Brain microvascular endothelial cell (primary cell): ENCODE measurements around the gene IL12RB2.

Experiments
- DNase-seq: peaks from one replicate; pipeline ENCODE4 v3.0.0-alpha.2; 2020
- H3K27ac ChIP-seq: fragments of 250-450 bp; sonication (Bioruptor Pico); 2 replicates; pipeline ENCODE4 v1.5.1; 2020; ENCODE audit warnings: mild to moderate bottlenecking, moderate library complexity
- H3K27me3 ChIP-seq: fragments of 250-450 bp; sonication (Bioruptor Pico); replicated peaks from 2 replicates; pipeline ENCODE4 v1.5.1; 2020; ENCODE audit warnings: mild to moderate bottlenecking
- H3K36me3 ChIP-seq: fragments of 250-450 bp; sonication (Bioruptor Pico); replicated peaks from 2 replicates; pipeline ENCODE4 v1.5.1; 2020; ENCODE audit warnings: mild to moderate bottlenecking
- H3K4me3 ChIP-seq: 2 replicates; pipeline ENCODE4 v1.5.1; 2011; ENCODE audit warnings: low read depth, mild to moderate bottlenecking, control low read depth, low read length, moderate library complexity
- in situ Hi-C: cut with HindIII; loops from 2 replicates; pipeline ENCODE4 v1.10.0; 2017; ENCODE audit warnings: low sequenced_read_pairs, low pct_ligation_motif_present
- TF ChIP-seq, protein P1 (sequence below): IDR thresholded peaks from 2 replicates; pipeline ENCODE4 v1.5.1; 2011; ENCODE audit warnings: low read depth, mild to moderate bottlenecking, moderate library complexity, low read length, control low read depth, inconsistent platforms; ENCODE audit errors: missing control alignments

Gene IL12RB2

DNA sequence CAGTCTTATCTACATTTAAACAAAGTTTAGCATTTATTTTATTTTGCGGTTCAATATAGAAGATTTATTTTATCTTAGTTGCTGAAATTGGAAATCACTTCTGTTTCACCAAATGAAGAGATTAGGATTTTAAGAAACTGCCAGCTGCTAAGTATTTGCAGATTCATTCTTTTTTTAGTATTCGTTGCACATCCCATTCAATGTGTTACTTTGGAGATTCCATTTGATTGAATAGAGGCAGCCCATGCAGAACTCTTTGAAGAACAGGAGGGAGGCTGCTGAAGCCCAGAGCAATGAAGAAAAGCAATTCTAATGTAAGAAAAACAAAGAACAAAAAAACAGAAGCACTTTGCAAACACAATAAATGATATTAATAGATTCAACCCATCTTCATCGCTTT lies 38.6 kb upstream of the IL12RB2 start:
- no peaks in the 10 kb centered on the region for H3K36me3 ChIP-seq
- no peak for DNase-seq
- no peaks in the 10 kb centered on the region for H3K27me3 ChIP-seq
- in situ Hi-C loops: no loop called here
- H3K4me3 ChIP-seq: no peak overlapping the region
- H3K27ac ChIP-seq: no peak overlapping the region
- TF ChIP-seq, protein P1, sequence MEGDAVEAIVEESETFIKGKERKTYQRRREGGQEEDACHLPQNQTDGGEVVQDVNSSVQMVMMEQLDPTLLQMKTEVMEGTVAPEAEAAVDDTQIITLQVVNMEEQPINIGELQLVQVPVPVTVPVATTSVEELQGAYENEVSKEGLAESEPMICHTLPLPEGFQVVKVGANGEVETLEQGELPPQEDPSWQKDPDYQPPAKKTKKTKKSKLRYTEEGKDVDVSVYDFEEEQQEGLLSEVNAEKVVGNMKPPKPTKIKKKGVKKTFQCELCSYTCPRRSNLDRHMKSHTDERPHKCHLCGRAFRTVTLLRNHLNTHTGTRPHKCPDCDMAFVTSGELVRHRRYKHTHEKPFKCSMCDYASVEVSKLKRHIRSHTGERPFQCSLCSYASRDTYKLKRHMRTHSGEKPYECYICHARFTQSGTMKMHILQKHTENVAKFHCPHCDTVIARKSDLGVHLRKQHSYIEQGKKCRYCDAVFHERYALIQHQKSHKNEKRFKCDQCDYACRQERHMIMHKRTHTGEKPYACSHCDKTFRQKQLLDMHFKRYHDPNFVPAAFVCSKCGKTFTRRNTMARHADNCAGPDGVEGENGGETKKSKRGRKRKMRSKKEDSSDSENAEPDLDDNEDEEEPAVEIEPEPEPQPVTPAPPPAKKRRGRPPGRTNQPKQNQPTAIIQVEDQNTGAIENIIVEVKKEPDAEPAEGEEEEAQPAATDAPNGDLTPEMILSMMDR: no peak

DNA sequence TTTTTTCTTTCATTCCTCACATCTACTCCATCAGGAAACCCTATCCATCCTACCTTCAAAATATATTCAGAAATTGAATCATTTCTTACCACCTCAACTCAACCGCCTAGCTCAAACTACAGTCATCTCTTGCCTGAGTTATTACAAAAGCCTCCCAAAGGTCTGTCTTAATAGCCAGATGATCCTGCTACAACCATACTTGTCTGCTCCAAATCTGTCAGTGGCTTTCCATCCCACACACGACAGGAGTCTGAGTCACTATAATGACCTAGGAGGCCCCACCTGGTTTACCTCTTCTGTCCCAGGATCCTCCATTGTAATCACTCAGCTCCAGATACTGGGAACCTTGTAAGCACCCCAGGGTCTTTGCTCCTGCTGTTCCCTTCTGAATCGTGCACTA lies 37.1 kb upstream of the IL12RB2 start:
- H3K27me3 ChIP-seq: no peaks in the 10 kb centered on the region
- no peak overlapping the region for H3K4me3 ChIP-seq
- in situ Hi-C loops: no loop called here
- TF ChIP-seq, protein P1: no peak
- H3K36me3 ChIP-seq: no peaks in the 10 kb centered on the region
- H3K27ac ChIP-seq: no peak overlapping the region
- DNase-seq: no peak

DNA sequence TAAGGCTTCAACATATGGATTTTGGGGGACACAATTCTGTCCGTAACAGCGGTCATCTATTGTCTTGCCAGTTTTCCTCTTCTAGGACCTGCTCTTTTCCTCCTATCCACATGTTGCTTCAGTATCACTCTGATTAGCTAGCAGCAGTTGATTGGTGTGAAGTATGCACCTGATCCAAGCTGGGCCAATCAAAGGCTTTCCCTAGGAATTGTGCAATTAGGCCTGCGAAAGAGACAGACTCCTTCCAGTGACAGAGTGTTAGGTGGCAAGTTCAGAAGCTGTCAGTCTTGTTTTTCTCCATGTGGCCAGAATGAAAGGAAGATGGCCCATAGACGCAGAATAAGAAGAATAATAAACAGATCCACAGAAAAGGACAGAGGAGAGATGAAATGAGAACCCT lies 34.1 kb upstream of the IL12RB2 start:
- in situ Hi-C loops: no loop called here
- DNase-seq: no peak
- Histone ChIP-seq H3K27ac (no peak overlapping the region), H3K4me3 (no peak overlapping the region), H3K27me3 (no peaks in the 10 kb centered on the region), H3K36me3 (no peaks in the 10 kb centered on the region)
- TF ChIP-seq, protein P1: no peak

DNA sequence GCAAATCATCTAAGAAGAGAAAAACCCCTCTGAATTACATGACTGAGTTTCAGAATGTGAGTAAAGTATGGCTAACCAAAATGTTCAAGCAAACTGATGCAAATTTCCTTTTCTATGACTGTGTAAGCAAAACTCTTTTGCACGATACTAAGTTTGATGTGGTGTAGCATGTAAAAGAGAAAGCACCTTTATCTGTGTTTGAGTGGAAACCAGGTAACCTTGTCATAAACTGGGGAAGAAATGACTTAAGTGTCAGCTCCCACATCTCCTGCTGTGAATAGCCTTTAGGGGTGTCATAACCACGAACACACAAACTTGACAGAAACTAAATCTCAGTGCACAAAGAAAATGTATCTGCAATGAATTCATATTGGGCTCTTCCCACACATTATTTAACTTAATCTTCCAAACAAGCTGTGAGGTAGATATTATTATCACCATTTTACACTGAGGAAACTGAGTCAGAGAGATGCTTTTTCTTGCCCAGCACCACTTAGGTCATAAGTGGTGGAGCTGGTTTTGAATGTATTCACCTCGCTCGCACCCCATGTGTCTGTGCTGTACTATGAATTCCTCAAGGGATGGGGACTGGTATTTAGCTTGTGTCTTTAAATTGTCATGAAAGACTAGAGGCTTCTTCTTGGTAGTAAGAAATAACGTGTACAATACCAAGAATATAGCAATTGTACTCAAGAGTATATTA lies 32.9 kb upstream of the IL12RB2 start:
- H3K27ac ChIP-seq: no peak overlapping the region
- TF ChIP-seq, protein P1: no peak
- in situ Hi-C loops: no loop called here
- H3K4me3 ChIP-seq: no peak overlapping the region
- DNase-seq: no peak
- H3K27me3 ChIP-seq: no peaks in the 10 kb centered on the region
- H3K36me3 ChIP-seq: no peaks in the 10 kb centered on the region

DNA sequence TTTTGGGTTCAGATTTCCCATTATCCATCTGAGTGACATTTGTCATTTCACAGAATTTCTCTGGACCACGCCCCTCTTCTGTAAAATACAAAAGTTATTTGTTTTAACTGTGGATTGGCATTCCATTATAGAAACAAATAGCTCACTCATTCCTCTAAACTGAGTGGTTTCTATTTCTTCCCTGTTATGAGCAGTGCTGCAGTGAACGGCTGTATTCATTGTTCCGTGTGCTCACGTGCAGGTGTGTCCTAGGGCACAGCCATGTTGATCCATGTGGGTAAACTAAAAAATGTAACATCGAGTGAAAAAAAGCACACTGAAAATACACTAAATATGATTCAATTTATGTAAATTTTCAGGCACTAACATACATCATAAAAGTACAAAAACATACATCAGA lies 27.0 kb upstream of the IL12RB2 start:
- H3K27ac ChIP-seq: no peak overlapping the region
- DNase-seq: no peak
- no peaks in the 10 kb centered on the region for H3K36me3 ChIP-seq
- no peaks in the 10 kb centered on the region for H3K27me3 ChIP-seq
- H3K4me3 ChIP-seq: no peak overlapping the region
- TF ChIP-seq, protein P1: no peak
- in situ Hi-C loops: no loop called here

DNA sequence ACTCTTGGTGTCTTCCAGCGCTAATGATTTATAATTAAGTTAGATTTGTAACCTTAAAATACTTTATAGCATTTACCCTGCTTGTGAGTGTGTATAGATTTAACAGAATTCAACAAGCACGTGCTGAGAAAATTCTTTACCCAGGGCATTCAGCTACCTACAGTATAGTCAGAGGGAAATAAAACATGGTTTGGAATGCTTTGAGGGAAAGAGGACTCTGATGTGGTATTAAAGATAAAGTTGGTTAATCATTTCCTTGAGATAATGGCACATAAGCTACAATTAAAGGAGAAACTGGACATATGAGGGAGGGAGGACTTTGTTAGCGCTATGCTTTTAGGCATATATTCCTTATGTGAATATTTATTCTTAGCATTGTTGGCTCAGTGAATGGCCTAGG lies 26.4 kb upstream of the IL12RB2 start:
- Histone ChIP-seq H3K4me3 (no peak overlapping the region), H3K36me3 (no peaks in the 10 kb centered on the region), H3K27ac (no peak overlapping the region), H3K27me3 (no peaks in the 10 kb centered on the region)
- TF ChIP-seq, protein P1: no peak
- DNase-seq: no peak
- in situ Hi-C loops: no loop called here
